GM12891 (cell line): ENCODE measurements around the gene C1orf159.

ENCODE experiments used
- POLR2A ChIP-seq: IDR thresholded peaks from 2 replicates; pipeline ENCODE4 v1.6.1; 2011; ENCODE audit warnings: low read depth, low read length, control low read depth
- POLR2AphosphoS5 ChIP-seq: IDR thresholded peaks from 2 replicates; pipeline ENCODE4 v1.6.1; 2011; ENCODE audit warnings: low read depth, low read length, control low read depth
- TAF1 ChIP-seq: IDR thresholded peaks from 2 replicates; pipeline ENCODE4 v1.6.1; 2011; ENCODE audit warnings: low read depth, low read length, control low read depth

GRCh38 chr1:1059494-1060280 lies 56.2 kb downstream of the C1orf159 start:
- TF ChIP-seq POLR2AphosphoS5 = no peak
- TF ChIP-seq POLR2A = no peak
- TF ChIP-seq TAF1 = no peak
